Inflammatory macrophage (primary cell): ENCODE results near the gene RTN4IP1.

Source experiments
- DNase-seq, 2 donors: peaks; one replicate each; pipeline ENCODE4 v3.0.0-alpha.2; 2020 to 2022

The RTN4IP1 gene

GRCh38 chr6:106546691-106547414, 82.4 kb downstream of the RTN4IP1 start:
- peak; percentile 67 to 84 for DNase-seq

DNA sequence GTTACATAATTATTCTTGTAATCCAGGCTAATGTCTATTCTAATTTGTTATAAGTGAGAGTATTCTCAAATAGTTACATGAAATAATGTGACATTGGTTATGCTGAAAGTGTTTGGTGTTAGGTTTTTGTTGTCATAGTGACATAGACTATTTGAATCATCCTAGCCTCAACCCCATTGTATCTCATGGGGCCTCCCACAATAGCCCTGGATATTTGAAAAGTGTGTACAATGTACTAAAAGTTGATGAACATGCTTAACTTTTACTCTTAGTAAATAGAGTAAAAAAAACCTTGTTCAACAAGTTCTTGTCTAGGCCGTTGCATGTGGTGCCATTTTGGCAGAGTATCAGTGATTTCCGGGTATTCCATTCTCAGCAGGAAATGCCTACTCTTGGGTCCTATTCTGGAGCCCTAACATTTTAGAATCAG, 83.0 kb downstream of the RTN4IP1 start:
- no peak for DNase-seq

DNA sequence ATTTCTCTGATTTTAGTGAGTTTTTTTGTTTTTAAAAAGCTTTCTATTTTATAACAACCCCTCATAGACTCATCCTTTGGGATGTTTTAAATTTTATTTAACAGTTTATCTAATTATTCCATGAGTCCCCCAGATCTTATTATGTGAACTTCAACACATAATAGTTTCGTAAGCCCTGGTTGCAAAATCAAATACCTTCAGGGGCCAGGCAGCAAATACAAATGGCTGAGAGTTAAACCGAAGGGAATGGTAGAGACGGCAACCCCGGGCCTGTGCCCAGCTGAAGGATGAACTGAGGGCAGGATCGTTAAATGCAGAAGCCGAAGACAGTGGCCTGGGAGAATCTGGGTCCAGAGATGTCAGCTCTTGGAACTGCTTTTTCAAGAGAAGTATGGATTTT, 88.4 kb downstream of the RTN4IP1 start:
- DNase-seq, result no peak

DNA sequence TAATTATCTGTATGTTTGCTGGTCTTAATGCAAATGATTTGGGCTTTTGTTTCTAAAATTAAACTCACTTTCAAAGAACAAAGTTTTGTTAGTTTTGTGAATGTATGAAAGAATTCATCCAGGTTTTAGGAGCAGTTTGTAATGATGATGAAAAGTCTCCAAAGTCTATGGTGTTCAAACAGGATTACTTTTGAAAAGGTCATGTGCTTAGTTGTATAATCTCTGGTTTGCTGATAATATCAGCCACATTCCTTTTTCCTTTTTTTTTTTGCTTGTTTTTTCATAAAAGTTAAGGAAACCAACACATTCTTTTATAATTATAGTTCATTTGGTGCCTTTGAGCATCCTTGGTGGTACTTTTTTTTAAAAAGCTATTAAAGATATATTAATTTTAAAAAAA, 88.9 kb downstream of the RTN4IP1 start:
- no peak for DNase-seq

GRCh38 chr6:106539936-106540335, 89.4 kb downstream of the RTN4IP1 start:
- peak; percentile 53 to 68 for DNase-seq

DNA sequence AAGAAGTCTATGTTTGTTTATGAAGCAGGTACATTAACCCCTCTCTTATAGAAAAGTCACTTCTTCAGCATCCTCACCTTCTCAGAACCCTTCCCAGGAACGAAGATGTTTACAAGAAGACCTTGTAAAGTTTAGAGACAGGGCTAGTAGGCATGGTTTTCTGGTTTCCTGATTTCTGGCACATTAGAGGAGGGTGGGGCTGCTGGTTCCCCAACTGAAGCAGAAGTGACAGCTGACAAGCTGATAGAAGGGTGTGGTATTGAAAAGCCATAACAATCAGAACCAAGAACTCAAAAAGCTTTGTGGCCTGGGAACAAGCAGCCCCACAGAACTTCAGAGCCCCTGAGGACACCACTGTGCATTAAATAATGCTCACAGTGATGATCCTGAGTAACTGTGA, 91.2 kb downstream of the RTN4IP1 start:
- DNase-seq, result peak; percentile 56 to 66

DNA sequence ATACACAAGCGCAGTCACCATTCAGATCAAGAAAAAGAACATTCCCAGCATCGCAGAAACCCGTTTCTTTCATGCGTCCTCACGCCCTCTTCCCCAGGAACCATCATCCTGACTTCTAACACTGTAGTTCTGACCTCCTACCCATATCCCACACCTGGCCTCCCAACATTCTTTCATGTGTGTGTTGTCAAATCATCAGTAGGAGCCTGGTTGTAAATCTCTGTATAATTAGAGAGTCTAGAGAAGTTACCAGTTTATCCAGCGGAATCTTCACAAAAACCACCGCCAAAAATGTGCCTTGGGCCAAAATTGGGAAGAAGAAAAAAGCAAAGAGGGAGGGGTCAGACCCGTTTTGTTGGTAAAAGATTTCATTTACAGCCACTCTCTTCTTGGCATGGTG, 91.6 kb downstream of the RTN4IP1 start:
- DNase-seq, result no peak

DNA sequence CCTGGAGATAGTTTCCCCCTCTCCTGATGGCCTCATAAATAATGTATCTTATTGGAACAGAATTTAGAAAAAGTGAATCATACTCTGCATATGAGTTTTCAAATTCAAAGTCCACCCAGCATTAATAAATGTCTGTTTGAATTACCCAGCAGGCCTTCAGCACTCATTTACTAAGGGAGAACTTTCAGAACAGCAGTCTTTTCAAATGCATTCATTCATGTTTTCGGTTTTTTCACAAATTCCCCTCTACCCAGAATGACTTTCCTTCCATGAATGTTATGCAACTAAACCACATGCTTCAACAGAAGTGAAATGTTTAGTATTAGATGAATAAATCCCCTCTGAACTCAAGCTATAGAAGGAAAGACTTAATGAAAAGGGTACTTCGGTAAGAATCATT, 92.4 kb downstream of the RTN4IP1 start:
- peak in 1 of 2 donors; percentile 37 for DNase-seq

GRCh38 chr6:106536357-106536756, 92.9 kb downstream of the RTN4IP1 start:
- DNase-seq, result no peak

GRCh38 chr6:106535012-106535411, 94.3 kb downstream of the RTN4IP1 start:
- no peak for DNase-seq

DNA sequence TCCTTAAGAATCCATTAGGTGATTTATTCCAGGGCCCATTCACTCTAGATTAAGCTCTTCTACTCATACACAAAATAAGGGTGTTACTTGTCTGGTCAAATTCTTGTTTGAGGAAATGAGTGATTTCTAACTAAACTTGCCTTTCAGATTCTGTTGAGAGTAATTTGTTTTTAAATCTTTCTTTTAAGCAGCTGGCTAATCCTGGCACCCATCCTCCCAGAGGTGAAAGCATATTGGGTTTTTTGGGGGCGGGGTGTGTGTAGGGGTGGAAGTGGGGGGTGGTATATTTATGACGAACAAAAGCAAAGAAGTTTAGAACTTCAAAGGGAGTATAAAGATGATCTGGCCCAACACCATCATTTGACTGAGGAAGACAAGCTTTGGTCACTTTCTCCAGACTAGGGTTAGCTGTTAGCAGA, 94.7 kb downstream of the RTN4IP1 start:
- DNase-seq, result no peak

DNA sequence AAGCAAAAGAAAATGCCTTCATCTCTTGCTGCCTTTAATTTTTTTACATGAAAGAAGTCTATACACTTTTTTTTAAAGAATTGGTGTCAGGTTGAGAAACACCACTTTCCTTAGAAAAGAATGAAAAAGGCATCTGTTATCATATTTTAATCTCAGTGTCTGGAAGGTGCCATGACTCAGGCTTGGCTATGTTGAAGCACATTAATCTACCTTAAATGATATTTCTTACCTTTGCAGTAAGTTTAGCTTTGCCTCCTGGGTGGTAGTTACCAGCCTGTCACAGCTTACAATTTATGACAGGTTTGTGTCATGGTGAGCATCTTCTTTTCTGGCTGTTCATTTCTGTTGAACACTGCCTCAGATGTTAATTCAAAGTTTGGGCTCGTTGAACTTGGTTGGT, 95.3 kb downstream of the RTN4IP1 start:
- no peak for DNase-seq

DNA sequence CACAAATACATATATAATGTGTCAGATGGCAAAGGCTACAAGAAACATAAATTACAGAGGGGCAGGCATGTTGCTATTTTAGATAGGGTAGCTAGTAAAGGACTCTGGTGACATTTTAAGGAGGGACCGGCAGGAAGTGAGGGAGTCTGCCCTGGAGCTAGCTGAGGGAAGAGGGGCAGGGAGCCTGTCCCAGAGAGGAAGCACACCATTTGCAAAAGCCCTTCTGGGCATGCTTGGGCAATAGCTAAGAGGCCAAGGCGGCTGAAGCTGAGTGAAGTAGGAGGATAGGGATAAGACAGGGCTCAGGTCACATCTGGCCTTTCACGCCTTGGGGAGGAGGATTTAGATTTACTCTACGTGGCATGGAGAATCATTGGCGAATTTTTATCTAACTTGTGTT, 96.2 kb downstream of the RTN4IP1 start:
- DNase-seq, result peak; percentile 51 to 71

DNA sequence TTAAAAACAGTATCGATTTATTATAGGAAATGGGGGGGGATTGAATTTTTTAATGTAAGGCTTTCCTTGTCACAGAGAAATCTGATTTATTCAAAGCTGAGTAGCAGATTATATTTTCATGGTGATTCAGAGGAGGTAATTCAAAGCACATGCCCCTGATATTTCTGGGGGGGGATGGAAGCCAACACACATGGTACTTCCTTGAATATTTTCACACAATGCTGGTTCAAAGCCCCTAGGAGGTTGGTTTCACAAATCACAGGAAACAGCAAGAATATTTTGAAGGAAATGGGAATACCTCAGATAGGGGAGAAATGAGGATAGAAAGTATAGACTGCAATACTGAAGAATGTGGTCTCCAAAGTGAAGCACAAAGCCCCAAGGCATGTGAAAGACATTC, 98.8 kb downstream of the RTN4IP1 start:
- DNase-seq, result no peak

DNA sequence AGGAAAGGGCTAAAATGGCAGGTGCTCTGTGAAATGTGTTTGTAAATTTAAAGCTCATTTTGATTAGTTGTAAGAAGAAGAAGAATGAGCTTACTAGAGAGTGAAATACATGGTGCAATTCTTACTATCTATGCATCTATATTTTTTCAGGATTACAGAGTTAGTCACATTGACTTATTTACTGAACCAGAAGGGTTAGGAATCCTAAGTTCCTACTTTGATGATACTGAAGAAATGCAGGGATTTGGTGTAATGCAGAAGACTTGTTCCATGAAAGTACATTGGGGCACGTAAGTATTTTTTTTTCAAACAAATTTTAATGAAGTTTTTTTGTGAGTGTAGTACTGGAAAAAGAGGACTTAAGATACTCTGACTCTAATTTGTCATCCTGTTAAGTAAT, 99.3 kb downstream of the RTN4IP1 start:
- DNase-seq, result no peak

DNA sequence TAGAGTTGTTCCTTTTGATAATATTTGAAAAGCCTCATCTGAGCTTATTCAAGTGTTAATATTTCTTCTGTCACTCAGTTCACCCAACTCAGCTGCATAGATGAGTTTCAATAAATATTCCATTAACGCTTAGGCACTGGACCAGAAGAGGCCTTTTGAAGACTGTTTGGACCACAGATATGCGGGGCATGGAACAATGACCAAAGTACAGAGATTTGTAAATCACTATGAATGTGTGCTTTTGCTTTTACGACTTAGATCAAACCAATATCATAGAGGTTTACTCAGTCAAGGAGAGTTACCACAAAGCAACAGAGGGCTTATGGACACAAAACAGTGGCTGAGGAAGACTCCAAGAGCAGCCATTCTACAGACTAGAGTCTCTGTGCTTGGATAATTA, 99.9 kb downstream of the RTN4IP1 start:
- no peak for DNase-seq

DNA sequence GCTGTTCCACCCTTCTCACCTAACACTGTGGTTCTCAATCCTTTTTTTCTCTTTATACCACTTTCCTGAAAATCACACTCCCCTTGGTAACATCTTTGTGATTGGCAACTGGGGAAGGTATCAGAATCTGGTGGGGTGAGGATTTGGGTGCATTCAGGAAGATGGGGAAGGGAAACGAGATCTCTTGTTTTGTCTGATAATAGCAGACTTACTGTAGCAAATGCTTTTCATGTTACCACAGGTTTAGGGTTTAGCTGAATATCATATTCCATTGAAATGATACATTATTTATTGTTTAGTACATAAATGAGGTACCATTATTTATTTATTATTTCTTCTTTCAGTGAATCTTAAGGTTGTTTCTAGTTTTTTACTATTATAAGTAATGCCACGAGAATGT, 100.8 kb downstream of the RTN4IP1 start:
- DNase-seq, result no peak

- no peak for DNase-seq
These were observed 101.3 kb downstream of the RTN4IP1 start for GRCh38 chr6:106527979-106528378.

GRCh38 chr6:106527117-106527516, 102.2 kb downstream of the RTN4IP1 start:
- DNase-seq, result no peak

GRCh38 chr6:106525882-106526275, 103.4 kb downstream of the RTN4IP1 start:
- no peak for DNase-seq

DNA sequence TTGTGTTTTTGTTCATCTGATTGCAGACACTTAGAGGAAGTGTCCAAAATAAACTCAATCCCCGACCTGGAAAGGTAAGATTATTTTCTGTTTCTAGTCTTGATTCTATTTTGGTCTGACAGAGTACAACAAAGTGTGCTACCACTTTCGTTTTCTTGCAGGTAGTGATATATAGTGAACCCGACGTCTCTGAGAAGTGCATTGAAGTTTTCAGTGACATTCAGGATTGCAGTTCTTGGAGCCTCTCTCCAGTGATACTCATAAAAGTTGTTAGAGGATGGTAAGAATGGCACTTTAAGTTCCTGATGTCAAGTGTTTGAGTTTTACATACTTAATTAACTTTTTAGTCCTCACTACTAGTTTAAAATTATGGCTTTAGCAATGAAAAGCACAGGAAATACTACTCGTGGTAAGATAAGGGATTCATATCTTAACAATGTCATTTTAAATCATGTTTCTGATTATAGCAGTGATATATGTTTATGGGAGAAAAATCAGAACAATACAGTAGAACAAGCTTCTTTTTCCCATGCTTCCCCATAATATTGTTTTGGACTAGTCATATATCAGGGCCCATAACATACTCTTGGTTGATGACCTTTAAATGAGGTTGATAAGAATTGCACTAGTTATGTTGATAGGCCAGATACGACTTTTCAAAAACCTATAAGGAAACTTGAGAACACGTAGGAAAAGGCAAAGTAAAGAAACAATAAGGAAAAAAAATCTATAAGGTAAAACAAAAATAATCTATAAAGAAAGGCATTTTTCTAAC, 104.0 kb downstream of the RTN4IP1 start:
- no peak for DNase-seq

GRCh38 chr6:106522562-106523250, 106.6 kb downstream of the RTN4IP1 start:
- DNase-seq, result peak; percentile 42 to 73
